Activated B cell treated with CpG ODN at 0.5 μM for 24 hours (primary cell): ENCODE results near the gene ARHGAP10. TPM values are rescaled to one million over a fixed set of nuclear protein-coding genes. Genes with fewer than 3 reads are reported as not detected.

Source experiments
- ATAC-seq: fragments of 200-7000 bp; cut with Tn5 transposase; one replicate; pipeline ENCODE4 v1.10.0; 2021; ENCODE audit warnings: low read depth, mild to moderate bottlenecking, moderate library complexity
- CTCF ChIA-PET: fragments of 350-600 bp; sonication (Branson Sonifier 250); formaldehyde crosslinking; loops from one replicate; lab custom pipeline; 2021; ENCODE audit warnings: antibody characterized with exemption; lab: Charles Lee
- POLR2A ChIA-PET: fragments of 350-600 bp; sonication (Branson Sonifier 250); formaldehyde crosslinking; loops from one replicate; lab custom pipeline; 2021; ENCODE audit warnings: antibody characterized with exemption; lab: Charles Lee
- DNase-seq: peaks from one replicate; pipeline ENCODE4 v3.0.0; 2022
- H3K27ac Mint-ChIP-seq: one replicate; pipeline ENCODE4 v1.8.0; 2020; ENCODE audit warnings: mixed read lengths
- H3K27me3 Mint-ChIP-seq: one replicate; pipeline ENCODE4 v1.8.0; 2021; ENCODE audit warnings: mixed read lengths
- H3K36me3 Mint-ChIP-seq: one replicate; pipeline ENCODE4 v1.8.0; 2021; ENCODE audit warnings: low read depth, mixed read lengths
- H3K4me1 Mint-ChIP-seq: one replicate; pipeline ENCODE4 v1.8.0; 2021; ENCODE audit warnings: mixed read lengths
- H3K4me3 Mint-ChIP-seq: one replicate; pipeline ENCODE4 v1.8.0; 2020; ENCODE audit warnings: mild to moderate bottlenecking, mixed read lengths
- H3K9me3 Mint-ChIP-seq: one replicate; pipeline ENCODE4 v1.8.0; 2020; ENCODE audit warnings: mixed read lengths
- CTCF ChIP-seq: fragments of 200-600 bp; IDR thresholded peaks from one replicate; pipeline ENCODE4 v1.8.0; 2022; ENCODE audit warnings: antibody characterized with exemption, mild to moderate bottlenecking
- intact Hi-C: fragments of 100-400 bp; cut with micrococcal nuclease; formaldehyde crosslinking; loops from one replicate; pipeline ENCODE4 v1.15.1; 2024
- total RNA-seq: library from RNA; stranded (reverse); gene quantifications from 2 replicates; pipeline ENCODE4 v1.2.3, GENCODE V29; 2022

The ARHGAP10 gene
- total RNA-seq, 1 donor from 2014 or later, result 0.60 TPM

GRCh38 chr4:147844781-147845180, 112.9 kb downstream of the ARHGAP10 start:
- no peak for ATAC-seq
- no peak for DNase-seq
- ChIA-PET CTCF (interaction anchor here (2.2 kb wide), 1 partner anchor 22 kb away, joined by 10 read pairs; no protein-coding TSS in a partner anchor), POLR2A (no interaction called here)
- no peak overlapping the region for H3K27ac Mint-ChIP-seq
- H3K4me1 Mint-ChIP-seq, result no peaks in the 10 kb centered on the region
- no peak overlapping the region for H3K4me3 Mint-ChIP-seq
- TF ChIP-seq CTCF, result no peak
- intact Hi-C loops, result no loop called here
- H3K27me3 Mint-ChIP-seq, result peaks cover 3% of the 10 kb centered on the region
- no peaks in the 10 kb centered on the region for H3K36me3 Mint-ChIP-seq
- H3K9me3 Mint-ChIP-seq, result no peaks in the 10 kb centered on the region

- no peak for TF ChIP-seq CTCF
- Mint-ChIP-seq H3K27me3 (peaks cover 3% of the 10 kb centered on the region), H3K36me3 (no peaks in the 10 kb centered on the region), H3K4me1 (no peaks in the 10 kb centered on the region), H3K27ac (no peak overlapping the region), H3K4me3 (no peak overlapping the region), H3K9me3 (no peaks in the 10 kb centered on the region)
- intact Hi-C loops, result no loop called here
- ChIA-PET POLR2A (no interaction called here), CTCF (interaction anchor here (2.2 kb wide), 1 partner anchor 20 kb away, joined by 10 read pairs; no protein-coding TSS in a partner anchor)
- DNase-seq (no peak), ATAC-seq (no peak)
Observed at GRCh38 chr4:147846318-147847155, 114.6 kb downstream of the ARHGAP10 start.

- intact Hi-C loops, result no loop called here
- CTCF ChIA-PET, result interaction anchor here (0.9 to 1.1 kb wide), 2 partner anchors 20 to 22 kb away, joined by 3 read pairs; no protein-coding TSS in a partner anchor
Observed at GRCh38 chr4:147847751-147848590, 116.1 kb downstream of the ARHGAP10 start.

GRCh38 chr4:147848634-147849033, 116.7 kb downstream of the ARHGAP10 start:
- ATAC-seq (no peak), DNase-seq (no peak)
- Mint-ChIP-seq H3K36me3 (no peaks in the 10 kb centered on the region), H3K9me3 (no peaks in the 10 kb centered on the region), H3K4me3 (no peak overlapping the region), H3K27ac (no peak overlapping the region), H3K27me3 (peaks cover 3% of the 10 kb centered on the region), H3K4me1 (no peaks in the 10 kb centered on the region)
- POLR2A ChIA-PET, result no interaction called here
- TF ChIP-seq CTCF, result no peak
- CTCF ChIA-PET, result interaction anchor here (0.9 to 1.5 kb wide), 2 partner anchors 18 to 21 kb away, joined by 3 to 5 read pairs; no protein-coding TSS in a partner anchor
- intact Hi-C loops, result no loop called here

More at GRCh38 chr4:147847751-147848590, 116.1 kb downstream of the ARHGAP10 start:
- POLR2A ChIA-PET, result no interaction called here
- Mint-ChIP-seq H3K27me3 (peaks cover 3% of the 10 kb centered on the region), H3K4me3 (no peak overlapping the region), H3K4me1 (no peaks in the 10 kb centered on the region), H3K36me3 (no peaks in the 10 kb centered on the region), H3K27ac (no peak overlapping the region), H3K9me3 (no peaks in the 10 kb centered on the region)
- no peak for TF ChIP-seq CTCF
- no peak for ATAC-seq
- DNase-seq, result no peak
